G401 (cell line): ENCODE data around the gene TANC1. TPM values are rescaled to one million over a fixed set of nuclear protein-coding genes. Genes with fewer than 3 reads are reported as not detected.

Experiments
- DNase-seq: peaks from one replicate; pipeline ENCODE4 v3.0.0-alpha.2; 2015; ENCODE audit warnings: low spot score
- in situ Hi-C: cut with HindIII; loops from 2 replicates; pipeline ENCODE4 v1.10.0; 2016; ENCODE audit warnings: low sequenced_read_pairs, mixed read lengths
- total RNA-seq: library from RNA; depleted of rRNA; stranded (reverse); fragments of >200 nt; shearing (Covaris generic); gene quantifications from 2 replicates; pipeline ENCODE4 v1.2.3, GENCODE V29; 2014; rRNA removed

Gene TANC1
- total RNA-seq, 1 experiment from 2014 or later = 2.8 TPM

DNA sequence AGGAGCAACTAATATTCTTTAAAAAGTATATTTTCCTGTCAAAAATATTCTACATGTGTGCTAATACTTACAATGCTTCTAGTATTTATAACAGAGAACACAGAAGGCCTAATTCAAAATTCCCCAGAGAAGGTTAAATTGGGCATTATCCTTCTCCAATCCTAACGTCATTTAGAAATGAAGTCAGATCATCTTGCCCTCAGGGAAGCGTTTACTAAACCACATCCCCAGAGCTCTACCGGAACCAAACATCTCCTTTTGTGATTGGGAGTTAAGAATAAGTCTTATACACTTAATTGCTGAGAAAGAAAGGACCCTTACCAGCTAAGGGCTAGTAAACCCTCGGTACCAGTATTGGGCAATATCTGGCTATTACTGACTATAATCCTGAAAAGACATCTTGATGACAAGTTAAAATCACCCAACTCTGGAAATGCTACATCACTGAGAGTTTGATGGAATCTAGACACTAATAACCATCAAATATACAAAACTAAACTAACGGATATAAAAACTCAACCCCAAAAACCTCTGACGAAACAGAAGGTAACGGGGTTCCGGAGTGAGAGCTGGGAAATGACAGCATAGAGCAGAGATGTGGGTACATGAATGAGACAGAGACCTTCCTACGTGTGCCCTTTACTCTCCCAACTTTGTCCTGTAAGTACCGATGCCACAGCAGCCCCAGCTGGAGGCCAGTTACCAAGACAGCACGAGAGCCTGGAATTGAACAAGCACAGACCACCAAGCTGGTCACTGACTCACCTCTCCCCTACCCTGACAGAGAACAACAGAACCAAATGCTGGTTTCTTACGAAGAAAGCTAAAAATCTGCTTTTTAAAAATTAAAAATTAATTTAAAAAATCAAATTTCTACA lies 283.1 kb downstream of the TANC1 start:
- in situ Hi-C loops = no loop called here

DNA sequence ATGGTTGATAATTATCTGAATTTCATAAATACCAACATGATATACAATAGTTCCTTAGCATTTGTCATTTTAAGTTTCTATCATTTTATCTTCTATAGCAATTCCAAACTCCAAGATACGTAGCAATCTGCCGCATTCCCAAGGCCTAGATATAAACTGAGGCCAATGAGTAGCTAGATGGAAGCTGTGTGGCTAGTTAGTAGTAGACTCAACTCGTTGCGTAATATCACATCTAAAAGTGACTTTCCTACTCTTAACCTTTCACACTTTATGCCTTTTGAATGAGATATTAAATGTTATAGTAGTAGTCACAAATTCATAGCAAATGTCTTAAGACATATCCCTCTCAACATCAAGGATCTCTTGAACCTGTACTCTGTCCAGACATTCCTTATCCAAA lies 284.5 kb downstream of the TANC1 start:
- in situ Hi-C loops = no loop called here
- DNase-seq = no peak

More for the DNA sequence above, 283.1 kb downstream of the TANC1 start:
- DNase-seq = no peak

DNA sequence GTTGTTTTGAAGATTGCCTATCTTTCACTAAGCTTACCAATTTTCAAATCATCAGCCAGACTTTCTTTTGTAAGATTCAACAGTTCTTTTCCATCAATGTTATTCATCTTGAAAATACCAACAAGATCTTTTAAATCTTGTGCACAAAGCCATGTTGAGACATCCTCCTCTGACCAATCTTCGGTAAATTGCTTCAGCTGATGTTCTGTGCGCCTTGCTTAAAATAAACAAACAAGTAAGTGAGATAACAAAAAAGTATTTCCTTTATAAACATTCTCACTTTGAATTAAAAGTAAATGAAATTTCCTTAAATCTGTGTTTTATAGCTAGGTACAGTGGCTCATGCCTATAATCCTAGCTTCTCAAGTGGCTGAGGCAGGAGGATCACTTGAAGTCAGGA lies 287.7 kb downstream of the TANC1 start:
- in situ Hi-C loops = no loop called here
- DNase-seq = no peak

DNA sequence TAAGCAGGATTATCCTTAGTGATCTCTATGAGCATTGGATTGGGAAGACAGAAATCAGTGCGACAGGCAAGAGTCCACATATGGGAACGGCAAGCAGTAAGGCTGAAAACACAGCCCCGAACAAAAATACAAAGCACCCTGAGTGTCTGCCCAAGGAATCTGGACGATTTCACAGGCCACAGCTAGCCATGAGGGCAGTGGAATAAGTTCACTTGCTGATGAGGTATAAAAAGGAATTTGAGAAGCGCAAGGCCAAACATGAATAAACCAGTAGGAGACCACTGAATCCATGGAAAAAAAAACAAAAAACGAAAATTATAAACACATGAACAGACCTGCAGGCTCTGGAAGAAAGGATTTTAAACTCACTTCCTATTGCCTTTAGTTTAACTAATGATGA lies 293.8 kb downstream of the TANC1 start:
- in situ Hi-C loops = no loop called here
- DNase-seq = peak; percentile 6

DNA sequence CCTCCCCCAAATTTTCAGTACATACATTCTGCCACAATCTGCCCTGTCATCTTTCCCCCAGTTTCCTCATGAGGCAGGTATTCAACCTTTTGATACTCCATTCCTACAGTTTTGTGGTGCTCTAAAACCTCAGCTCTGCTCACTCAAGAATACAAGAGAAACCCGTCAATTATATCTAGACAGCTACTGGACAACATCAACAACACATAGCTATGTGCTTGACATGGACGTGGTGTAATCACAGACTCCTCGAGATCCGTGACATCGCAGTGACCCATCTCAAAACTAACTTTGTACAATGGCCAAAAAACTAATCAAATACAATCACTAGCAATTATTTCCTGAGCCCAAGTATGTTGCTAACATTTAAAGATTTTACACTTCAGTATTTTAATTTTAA lies 294.5 kb downstream of the TANC1 start:
- in situ Hi-C loops = no loop called here
- no peak for DNase-seq

DNA sequence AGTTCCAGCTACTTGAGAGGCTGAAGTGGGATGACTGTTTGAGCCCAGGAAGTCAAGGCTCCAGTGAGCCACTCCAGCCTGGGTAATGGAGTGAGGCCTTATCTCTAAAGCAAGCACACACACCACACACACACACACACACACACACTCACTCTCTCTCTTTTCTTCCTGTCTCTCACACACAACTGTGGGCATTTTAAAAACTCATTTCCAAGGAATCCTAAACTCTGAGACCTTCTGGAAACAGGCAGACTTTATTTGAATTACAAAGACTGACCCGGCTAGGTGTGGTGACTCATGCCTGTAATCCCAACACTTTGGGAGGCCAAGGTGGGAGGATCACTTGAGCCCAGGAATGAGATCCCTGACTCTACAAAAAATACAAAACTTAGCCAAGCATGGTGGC lies 296.7 kb downstream of the TANC1 start:
- DNase-seq = no peak
- in situ Hi-C loops = no loop called here

DNA sequence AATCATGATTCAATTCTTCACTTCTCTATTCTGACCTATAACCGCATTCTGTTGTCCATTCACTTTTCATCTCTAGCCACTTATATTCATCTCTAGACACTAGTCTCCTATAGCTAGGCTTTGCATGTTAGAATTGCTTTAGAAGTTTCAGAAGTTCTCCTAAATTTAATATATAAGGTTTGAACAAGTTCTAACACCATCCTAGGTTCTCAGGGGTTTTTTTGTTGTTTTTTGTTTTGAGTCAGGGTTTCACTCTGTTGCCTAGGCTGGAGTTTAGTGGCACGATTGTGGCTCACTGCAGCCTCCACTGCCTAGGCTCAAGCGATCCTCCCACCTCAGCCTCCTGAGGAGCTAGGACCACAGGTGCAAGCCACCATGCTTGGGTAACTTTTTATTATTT lies 298.1 kb downstream of the TANC1 start:
- no peak for DNase-seq
- in situ Hi-C loops = no loop called here

DNA sequence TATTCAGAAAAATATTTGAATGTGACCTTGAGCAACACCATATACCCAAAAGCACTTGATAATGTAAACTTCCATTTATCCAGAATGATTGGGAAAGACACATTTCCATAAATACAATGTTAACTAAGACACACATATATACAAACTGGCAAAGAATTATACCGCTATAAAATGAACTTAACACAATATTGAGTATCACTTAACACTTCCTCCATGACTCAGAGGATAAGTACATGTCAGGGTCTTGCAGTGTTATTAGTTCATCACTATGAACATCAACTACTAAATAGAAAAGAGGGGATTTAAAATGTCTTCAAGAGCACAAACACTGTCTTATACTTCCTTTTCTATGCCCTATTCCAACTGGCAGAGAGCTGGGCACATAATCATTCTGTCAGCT lies 299.5 kb downstream of the TANC1 start:
- no peak for DNase-seq
- in situ Hi-C loops = no loop called here

DNA sequence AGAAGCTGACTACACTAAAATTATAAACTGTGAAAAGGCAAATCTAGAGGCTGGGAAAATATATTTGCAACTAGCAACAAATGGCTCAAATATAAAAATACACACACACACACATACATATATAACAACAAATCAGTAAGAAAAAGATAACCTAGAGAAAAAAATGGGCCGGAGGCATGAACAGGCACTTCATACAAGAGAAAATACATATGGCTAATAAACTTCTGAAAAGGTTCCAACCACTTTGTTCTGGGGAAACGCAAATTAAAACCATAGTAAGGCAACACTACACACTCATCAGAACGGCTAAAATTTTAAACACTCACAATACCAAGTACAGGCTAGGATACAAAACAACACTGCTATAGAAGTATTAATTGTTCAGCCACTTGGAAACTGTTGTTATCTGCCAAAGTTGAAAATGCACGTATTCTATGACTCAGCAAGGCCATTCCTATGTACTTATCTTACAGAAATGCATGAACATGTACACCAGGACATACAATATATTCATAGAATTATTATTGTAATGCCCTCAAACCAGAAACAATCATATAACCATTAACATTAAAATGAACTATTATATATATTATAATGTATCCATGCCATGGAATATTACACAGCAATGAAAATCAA lies 302.4 kb downstream of the TANC1 start:
- DNase-seq = no peak
- in situ Hi-C loops = no loop called here

DNA sequence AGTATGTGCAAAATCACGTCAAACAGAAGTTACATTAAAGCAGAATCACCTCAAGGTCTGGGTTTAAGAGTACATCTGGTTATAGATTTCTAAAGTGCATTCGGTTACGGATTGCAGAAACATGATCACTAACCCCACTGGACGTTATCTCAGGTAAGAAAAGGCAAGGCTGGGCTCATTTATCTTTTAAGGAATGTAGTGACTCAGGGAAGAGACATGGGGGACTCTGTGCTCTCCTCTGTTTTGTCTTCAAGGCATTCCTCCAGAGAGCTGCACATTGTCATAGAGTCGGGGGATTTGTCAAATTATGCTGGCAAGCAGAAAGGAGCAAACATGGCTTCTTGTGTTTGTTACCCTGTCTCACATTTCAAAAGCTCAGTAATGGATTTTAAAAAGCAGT lies 303.7 kb downstream of the TANC1 start:
- no peak for DNase-seq
- in situ Hi-C loops = no loop called here

DNA sequence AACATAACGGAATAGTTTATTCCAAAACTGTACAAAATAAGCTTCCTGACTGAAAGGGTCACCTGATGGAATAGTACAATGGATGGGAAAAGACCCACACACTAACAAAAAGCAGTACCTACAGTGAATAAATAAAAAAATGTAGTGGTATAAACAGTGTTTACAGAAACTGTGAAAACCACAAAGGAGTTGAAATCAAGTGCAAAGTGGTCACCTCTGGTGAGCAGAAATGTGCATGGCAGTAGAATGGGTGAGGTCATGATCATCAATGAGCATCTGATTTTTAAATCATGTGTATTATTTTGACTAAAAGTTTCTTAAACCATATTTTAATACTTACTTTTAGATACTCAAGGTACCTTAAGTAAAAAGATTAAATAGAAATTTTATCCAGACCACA lies 306.7 kb downstream of the TANC1 start:
- no peak for DNase-seq
- in situ Hi-C loops = no loop called here

DNA sequence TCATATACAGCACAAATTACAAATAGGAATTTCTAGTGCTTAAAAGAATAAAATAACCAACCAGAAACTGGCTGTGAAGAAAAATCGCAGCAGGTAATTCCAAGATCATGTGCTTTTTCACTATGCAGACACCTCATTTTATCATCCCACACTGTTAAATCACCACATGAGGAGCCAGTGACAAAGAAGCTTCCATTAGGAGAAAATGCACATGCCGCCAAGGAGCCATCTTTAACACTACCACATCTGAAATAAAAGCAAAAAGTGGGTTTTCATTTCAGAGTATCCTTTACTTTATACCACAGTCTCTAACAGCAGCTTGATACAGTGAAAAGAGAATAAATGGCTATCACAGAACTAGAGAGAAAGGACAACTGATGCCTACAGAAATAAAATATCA lies 311.3 kb downstream of the TANC1 start:
- in situ Hi-C loops = no loop called here
- no peak for DNase-seq

DNA sequence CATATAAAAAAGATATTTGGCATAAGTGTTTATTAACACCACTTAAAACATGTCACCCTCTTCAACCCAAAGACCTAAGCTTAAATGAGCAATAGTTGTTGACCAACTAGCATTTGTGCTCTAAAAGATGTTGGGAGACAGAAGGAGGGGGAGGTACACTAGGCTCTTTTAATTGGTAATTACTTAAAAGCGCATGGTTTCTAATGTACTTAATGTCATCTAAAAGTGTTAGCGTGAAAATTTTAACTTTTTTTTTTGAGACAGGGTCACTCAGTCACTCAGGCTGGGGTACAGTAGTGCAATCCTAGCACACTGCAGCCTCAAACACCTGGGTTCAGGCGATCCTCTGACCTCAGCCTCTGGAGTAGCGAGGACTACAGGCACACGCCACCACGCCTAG lies 312.6 kb downstream of the TANC1 start:
- DNase-seq = no peak
- in situ Hi-C loops = no loop called here

Other genes with a start within 250 kb of the TANC1 start
- gene DAPL1, start 173.3 kb upstream of the TANC1 start, total RNA-seq = not detected in 2 replicates